BJ (cell line): Measurements from ENCODE around the gene ASB11. TPM values are rescaled to one million over a fixed set of nuclear protein-coding genes. Genes with fewer than 3 reads are reported as not detected.

ENCODE experiments used
- CTCF ChIA-PET: fragments of 350-600 bp; formaldehyde crosslinking; extraction: SDS; loops from one replicate; lab custom pipeline; 2021; ENCODE audit warnings: antibody characterized with exemption, inconsistent platforms; lab: Yijun Ruan, JAX
- POLR2A ChIA-PET: fragments of 300-600 bp; sonication (Branson Sonifier 250); formaldehyde crosslinking; extraction: SDS; loops from one replicate; lab custom pipeline; 2021; ENCODE audit warnings: antibody characterized with exemption; lab: Charles Lee
- DNase-seq: peaks from one replicate; pipeline ENCODE4 v3.0.0-alpha.2; 2011; ENCODE audit warnings: low read depth
- H3K27me3 ChIP-seq: 2 replicates; pipeline ENCODE4 v1.6.0; 2011; ENCODE audit warnings: low read length; ENCODE audit not compliant: control insufficient read depth, insufficient read depth
- H3K36me3 ChIP-seq: 2 replicates; pipeline ENCODE4 v1.5.1; 2011; ENCODE audit warnings: low read length; ENCODE audit not compliant: control insufficient read depth, insufficient read depth
- H3K4me3 ChIP-seq: 2 replicates; pipeline ENCODE4 v1.5.1; 2011; ENCODE audit warnings: low read depth, mild to moderate bottlenecking, control low read depth, low read length
- CTCF ChIP-seq: IDR thresholded peaks from 2 replicates; pipeline ENCODE4 v1.5.1; 2011; ENCODE audit warnings: low read depth, mild to moderate bottlenecking, control low read depth, inconsistent platforms, low read length, moderate library complexity; ENCODE audit not compliant: insufficient read depth
- polyA plus RNA-seq: library from polyadenylated mRNA; depleted of rRNA; stranded (reverse); fragments of >200 nt; gene quantifications from 2 replicates; pipeline ENCODE4 v1.2.3, GENCODE V29; 2011

The ASB11 gene
- polyA plus RNA-seq, 1 experiment, result not detected

- no peak overlapping the region for H3K4me3 ChIP-seq
- H3K36me3 ChIP-seq, result no peaks in the 10 kb centered on the region
- ChIA-PET CTCF (interaction anchor here (0.7 to 3.0 kb wide), 9 partner anchors 10 to 265 kb away, joined by 3 to 14 read pairs (median 4); no protein-coding TSS in a partner anchor), POLR2A (no interaction called here)
- H3K27me3 ChIP-seq, result no peaks in the 10 kb centered on the region
- DNase-seq, result no peak
- TF ChIP-seq CTCF, result peak; percentile 45
These were observed 15.2 kb downstream of the ASB11 start for GRCh38 chrX:15299941-15300851.

GRCh38 chrX:15298780-15299179 is 16.7 kb downstream of the ASB11 start:
- no peaks in the 10 kb centered on the region for H3K27me3 ChIP-seq
- no peaks in the 10 kb centered on the region for H3K36me3 ChIP-seq
- DNase-seq, result no peak
- TF ChIP-seq CTCF, result no peak
- POLR2A ChIA-PET, result no interaction called here
- H3K4me3 ChIP-seq, result no peak overlapping the region
- CTCF ChIA-PET, result interaction anchor here (1.3 to 3.0 kb wide), 3 partner anchors 9 to 170 kb away, joined by 3 to 14 read pairs (median 4); no protein-coding TSS in a partner anchor

- TF ChIP-seq CTCF, result no peak
- no peak for DNase-seq
- Histone ChIP-seq H3K4me3 (no peak overlapping the region), H3K36me3 (no peaks in the 10 kb centered on the region), H3K27me3 (no peaks in the 10 kb centered on the region)
- ChIA-PET POLR2A (no interaction called here), CTCF (interaction anchor here (1.3 to 3.0 kb wide), 3 partner anchors 9 to 170 kb away, joined by 3 to 14 read pairs (median 4); no protein-coding TSS in a partner anchor)
These were observed 17.2 kb downstream of the ASB11 start for GRCh38 chrX:15298201-15298600.

GRCh38 chrX:15293451-15293850 is 22.0 kb downstream of the ASB11 start:
- Histone ChIP-seq H3K4me3 (no peak overlapping the region), H3K27me3 (no peaks in the 10 kb centered on the region), H3K36me3 (no peaks in the 10 kb centered on the region)
- no peak for TF ChIP-seq CTCF
- ChIA-PET CTCF (no interaction called here), POLR2A (no interaction called here)
- no peak for DNase-seq

GRCh38 chrX:15292861-15293260 is 22.6 kb downstream of the ASB11 start:
- no peak for TF ChIP-seq CTCF
- H3K36me3 ChIP-seq, result no peaks in the 10 kb centered on the region
- ChIA-PET POLR2A (no interaction called here), CTCF (no interaction called here)
- no peak for DNase-seq
- H3K27me3 ChIP-seq, result no peaks in the 10 kb centered on the region
- H3K4me3 ChIP-seq, result no peak overlapping the region
